ENCODE data around the gene EVA1B. TPM values are rescaled to one million over a fixed set of nuclear protein-coding genes. Genes with fewer than 3 reads are reported as not detected.

The EVA1B gene
- total and polyA plus RNA-seq, 10 of the 15 experiments (the other 5 are each of a cell fraction or from before 2014, with no cell fraction given) = 0.15 to 6.4 (median 3.0) TPM; not detected in 2

GRCh38 chr1:36306902-36307456, 16.5 kb downstream of the EVA1B start (continued):
- TF ChIP-seq E2F8 (IDR thresholded peaks at IDR 0.05; ENCODE audit: low read depth, partially characterized antibody) = no peak
- TF ChIP-seq ZNF384 (IDR thresholded peaks at IDR 0.05; ENCODE audit: borderline replicate concordance, low read depth, low read length) = no peak
- TF ChIP-seq POLR2AphosphoS2 (IDR thresholded peaks at IDR 0.05; ENCODE audit: low read depth, low read length) = peak; percentile 75
- no peak for TF ChIP-seq ETV6 (conservative IDR thresholded peaks at IDR 0.05 in 1 of 2, IDR thresholded peaks at IDR 0.05 in 1 of 2; ENCODE audit: borderline replicate concordance in 1 of 2, low read depth in 1 of 2)
- TF ChIP-seq KLF5 (IDR thresholded peaks at IDR 0.05; ENCODE audit: partially characterized antibody) = peak; percentile 16
- TF ChIP-seq PBX3 (IDR thresholded peaks at IDR 0.05; ENCODE audit: insufficient replicate concordance, low read depth, low read length) = no peak
- no peak for TF ChIP-seq KDM1A (IDR thresholded peaks at IDR 0.05; ENCODE audit: borderline replicate concordance)
- TF ChIP-seq, protein P1, sequence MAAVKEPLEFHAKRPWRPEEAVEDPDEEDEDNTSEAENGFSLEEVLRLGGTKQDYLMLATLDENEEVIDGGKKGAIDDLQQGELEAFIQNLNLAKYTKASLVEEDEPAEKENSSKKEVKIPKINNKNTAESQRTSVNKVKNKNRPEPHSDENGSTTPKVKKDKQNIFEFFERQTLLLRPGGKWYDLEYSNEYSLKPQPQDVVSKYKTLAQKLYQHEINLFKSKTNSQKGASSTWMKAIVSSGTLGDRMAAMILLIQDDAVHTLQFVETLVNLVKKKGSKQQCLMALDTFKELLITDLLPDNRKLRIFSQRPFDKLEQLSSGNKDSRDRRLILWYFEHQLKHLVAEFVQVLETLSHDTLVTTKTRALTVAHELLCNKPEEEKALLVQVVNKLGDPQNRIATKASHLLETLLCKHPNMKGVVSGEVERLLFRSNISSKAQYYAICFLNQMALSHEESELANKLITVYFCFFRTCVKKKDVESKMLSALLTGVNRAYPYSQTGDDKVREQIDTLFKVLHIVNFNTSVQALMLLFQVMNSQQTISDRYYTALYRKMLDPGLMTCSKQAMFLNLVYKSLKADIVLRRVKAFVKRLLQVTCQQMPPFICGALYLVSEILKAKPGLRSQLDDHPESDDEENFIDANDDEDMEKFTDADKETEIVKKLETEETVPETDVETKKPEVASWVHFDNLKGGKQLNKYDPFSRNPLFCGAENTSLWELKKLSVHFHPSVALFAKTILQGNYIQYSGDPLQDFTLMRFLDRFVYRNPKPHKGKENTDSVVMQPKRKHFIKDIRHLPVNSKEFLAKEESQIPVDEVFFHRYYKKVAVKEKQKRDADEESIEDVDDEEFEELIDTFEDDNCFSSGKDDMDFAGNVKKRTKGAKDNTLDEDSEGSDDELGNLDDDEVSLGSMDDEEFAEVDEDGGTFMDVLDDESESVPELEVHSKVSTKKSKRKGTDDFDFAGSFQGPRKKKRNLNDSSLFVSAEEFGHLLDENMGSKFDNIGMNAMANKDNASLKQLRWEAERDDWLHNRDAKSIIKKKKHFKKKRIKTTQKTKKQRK (IDR thresholded peaks at IDR 0.05; ENCODE audit: low read depth, low read length) = no peak
- no peak for TF ChIP-seq YBX1 (IDR thresholded peaks at IDR 0.05)
- no peak for TF ChIP-seq ZNF24 (IDR thresholded peaks at IDR 0.05)
- TF ChIP-seq, protein P2, sequence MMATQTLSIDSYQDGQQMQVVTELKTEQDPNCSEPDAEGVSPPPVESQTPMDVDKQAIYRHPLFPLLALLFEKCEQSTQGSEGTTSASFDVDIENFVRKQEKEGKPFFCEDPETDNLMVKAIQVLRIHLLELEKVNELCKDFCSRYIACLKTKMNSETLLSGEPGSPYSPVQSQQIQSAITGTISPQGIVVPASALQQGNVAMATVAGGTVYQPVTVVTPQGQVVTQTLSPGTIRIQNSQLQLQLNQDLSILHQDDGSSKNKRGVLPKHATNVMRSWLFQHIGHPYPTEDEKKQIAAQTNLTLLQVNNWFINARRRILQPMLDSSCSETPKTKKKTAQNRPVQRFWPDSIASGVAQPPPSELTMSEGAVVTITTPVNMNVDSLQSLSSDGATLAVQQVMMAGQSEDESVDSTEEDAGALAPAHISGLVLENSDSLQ (IDR thresholded peaks at IDR 0.05) = peak; percentile 70
- no peak for TF ChIP-seq MEF2B (IDR thresholded peaks at IDR 0.05; ENCODE audit: partially characterized antibody, poor library complexity, severe bottlenecking)
- no peak for TF ChIP-seq SREBF1 (IDR thresholded peaks at IDR 0.05; ENCODE audit: low read length)
- TF ChIP-seq CHD2 (IDR thresholded peaks at IDR 0.05; ENCODE audit: borderline replicate concordance, low read depth, low read length) = peak; percentile 77
- no peak for TF ChIP-seq EGR1 (IDR thresholded peaks at IDR 0.05; ENCODE audit: borderline replicate concordance in 1 of 2, low read depth in 2 of 2, low read length in 2 of 2)
- no peak; a peak in 1 of 4 replicates for TF ChIP-seq IKZF2 (IDR thresholded peaks at IDR 0.05)

Data from GM12878 (cell line).